ENCODE results near the gene TNIK.

GRCh38 chr3:171099911-171100310, 360.3 kb downstream of the TNIK start:
- no peak for TF ChIP-seq POLR2A (IDR thresholded peaks at IDR 0.05; ENCODE audit: low read depth, low read length)
- no peak for TF ChIP-seq POLR2AphosphoS5 (IDR thresholded peaks at IDR 0.05; ENCODE audit: low read depth, low read length)
- no peak for TF ChIP-seq TAF1 (IDR thresholded peaks at IDR 0.05; ENCODE audit: borderline replicate concordance, low read depth, low read length)

Data from GM12892 (cell line).